GM12875 (cell line): Measurements from ENCODE around the gene ERP44.
"Not testable (repeated sequence)": the region's sequence is repeated elsewhere in the genome, so short reads cannot be mapped to it uniquely, and the experiment has no call there.

Experiments used
- H3K4me3 ChIP-seq: one replicate; pipeline ENCODE4 v1.5.1; 2011; ENCODE audit warnings: low read depth, low read length, control low read depth
- TF ChIP-seq, protein P1 (sequence below): IDR thresholded peaks from 2 replicates; pipeline ENCODE4 v1.5.1; 2011; ENCODE audit warnings: low read depth, mild to moderate bottlenecking, control low read depth, inconsistent platforms, low read length, moderate library complexity, borderline replicate concordance; ENCODE audit not compliant: insufficient read depth

Gene ERP44

DNA sequence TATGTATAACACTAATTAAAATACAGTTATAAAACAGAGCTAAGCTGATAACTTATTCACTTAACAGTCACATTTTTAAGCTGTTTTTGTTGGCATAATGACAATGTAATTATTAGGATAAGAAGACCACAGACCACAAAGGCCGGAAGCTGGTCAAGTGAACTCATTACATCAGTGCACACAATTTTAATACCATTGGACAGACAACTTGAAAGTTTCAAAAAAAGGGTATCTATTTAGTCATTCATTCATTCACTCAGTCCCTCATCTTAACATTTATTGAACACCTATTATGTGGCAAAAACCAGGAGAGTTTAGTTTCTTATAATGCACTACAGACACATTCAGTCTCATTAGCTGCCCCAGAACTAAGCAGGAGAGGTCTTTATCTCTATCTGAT lies 11.6 kb downstream of the ERP44 start:
- TF ChIP-seq, protein P1, sequence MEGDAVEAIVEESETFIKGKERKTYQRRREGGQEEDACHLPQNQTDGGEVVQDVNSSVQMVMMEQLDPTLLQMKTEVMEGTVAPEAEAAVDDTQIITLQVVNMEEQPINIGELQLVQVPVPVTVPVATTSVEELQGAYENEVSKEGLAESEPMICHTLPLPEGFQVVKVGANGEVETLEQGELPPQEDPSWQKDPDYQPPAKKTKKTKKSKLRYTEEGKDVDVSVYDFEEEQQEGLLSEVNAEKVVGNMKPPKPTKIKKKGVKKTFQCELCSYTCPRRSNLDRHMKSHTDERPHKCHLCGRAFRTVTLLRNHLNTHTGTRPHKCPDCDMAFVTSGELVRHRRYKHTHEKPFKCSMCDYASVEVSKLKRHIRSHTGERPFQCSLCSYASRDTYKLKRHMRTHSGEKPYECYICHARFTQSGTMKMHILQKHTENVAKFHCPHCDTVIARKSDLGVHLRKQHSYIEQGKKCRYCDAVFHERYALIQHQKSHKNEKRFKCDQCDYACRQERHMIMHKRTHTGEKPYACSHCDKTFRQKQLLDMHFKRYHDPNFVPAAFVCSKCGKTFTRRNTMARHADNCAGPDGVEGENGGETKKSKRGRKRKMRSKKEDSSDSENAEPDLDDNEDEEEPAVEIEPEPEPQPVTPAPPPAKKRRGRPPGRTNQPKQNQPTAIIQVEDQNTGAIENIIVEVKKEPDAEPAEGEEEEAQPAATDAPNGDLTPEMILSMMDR = no peak
- H3K4me3 ChIP-seq = no peak overlapping the region

DNA sequence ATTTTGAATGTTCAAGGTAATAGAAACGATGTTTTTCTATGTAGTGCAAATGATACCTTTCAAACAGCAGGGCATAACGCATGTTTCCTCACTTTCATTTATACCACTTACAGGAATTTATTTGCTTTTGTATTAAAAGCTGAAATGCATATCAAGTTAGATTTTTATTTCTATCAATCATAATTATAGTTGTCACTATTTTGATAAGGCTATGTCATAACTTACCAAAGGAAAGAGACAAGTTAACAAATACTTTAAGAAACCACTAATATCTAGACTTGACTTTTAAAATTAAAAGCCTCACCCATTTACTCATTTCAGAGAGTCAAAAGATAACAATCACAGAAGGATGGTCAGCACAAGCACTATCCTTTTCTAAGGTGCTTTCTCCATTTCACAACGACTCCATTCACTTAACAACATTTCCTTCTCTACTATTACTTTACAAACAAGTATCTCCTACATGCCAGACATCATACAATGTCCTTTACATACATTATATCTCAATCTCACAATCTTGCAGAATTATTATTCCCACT lies 12.6 kb downstream of the ERP44 start:
- TF ChIP-seq, protein P1 = no peak
- no peak overlapping the region for H3K4me3 ChIP-seq

GRCh38 chr9:100084734-100085133 lies 14.1 kb downstream of the ERP44 start:
- H3K4me3 ChIP-seq = no peak overlapping the region
- TF ChIP-seq, protein P1 = no peak

- TF ChIP-seq, protein P1 = no peak
- H3K4me3 ChIP-seq = peak overlapping the region; percentile 41
These were observed 14.7 kb downstream of the ERP44 start for GRCh38 chr9:100084128-100084453.

GRCh38 chr9:100083448-100084127 lies 15.2 kb downstream of the ERP44 start:
- TF ChIP-seq, protein P1 = no peak
- H3K4me3 ChIP-seq = peak overlapping the region; percentile 41

DNA sequence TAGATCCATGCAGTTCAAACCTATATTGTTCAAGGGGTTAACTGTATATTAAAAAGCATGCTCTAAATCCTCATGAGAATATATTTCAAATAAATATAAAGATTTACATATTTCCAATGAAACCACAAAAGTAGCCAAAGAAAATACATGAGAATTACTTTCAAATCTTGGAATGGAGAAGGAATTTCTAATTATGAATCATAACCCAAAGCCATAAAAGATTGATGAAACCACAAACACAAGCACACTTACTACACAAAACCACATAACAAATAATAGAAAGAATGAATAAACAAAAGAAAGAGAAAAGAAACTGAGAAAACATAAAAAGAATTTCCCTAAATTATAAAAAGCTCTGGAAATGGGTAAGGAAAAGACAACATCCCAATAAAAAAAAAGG lies 16.0 kb downstream of the ERP44 start:
- H3K4me3 ChIP-seq = no peak overlapping the region
- TF ChIP-seq, protein P1 = no peak

DNA sequence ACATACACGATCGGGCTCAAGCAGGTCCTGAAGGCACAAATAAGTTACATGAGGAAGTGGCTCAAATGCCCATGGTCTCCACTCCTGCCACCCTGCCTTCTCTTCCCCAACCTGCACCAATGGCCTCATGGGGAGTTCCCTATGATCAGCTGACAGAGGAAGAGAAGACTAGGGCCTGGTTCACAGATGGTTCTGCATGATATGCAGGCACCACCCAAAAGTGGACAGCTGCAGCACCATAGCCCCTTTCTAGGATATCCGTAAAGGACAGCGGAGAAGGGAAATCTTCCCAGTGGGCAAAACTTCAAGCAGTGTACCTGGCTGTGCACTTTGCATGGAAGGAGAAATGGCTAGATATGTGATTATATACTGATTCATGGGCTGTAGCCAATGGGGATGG lies 22.5 kb downstream of the ERP44 start:
- not testable (repeated sequence) for H3K4me3 ChIP-seq
